ENCODE data around the gene ALG1L2.
"Not testable (repeated sequence)": the region's sequence is repeated elsewhere in the genome, so short reads cannot be mapped to it uniquely, and the experiment has no call there.

Gene ALG1L2

DNA sequence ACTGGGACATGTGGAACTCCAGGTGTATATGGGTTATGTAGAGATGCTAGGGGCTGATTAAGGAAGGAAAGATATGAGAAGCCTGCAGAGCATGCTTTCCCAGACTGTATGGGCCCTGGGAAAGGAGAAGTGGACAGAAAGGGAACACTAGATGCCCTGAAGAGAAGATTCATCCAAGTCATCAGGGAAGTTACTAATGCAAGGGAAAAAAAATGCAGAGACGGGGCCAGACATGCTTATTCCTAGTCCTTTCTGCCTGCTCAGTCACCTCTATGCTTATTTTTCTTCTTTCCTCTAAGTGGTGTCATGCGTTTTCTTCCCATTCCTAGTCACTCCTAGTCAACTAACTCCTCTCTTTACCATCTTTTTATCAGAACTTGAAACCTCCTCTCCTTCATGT, 43.8 kb downstream of the ALG1L2 start:
- DNase-seq (ENCODE audit: low spot score) = not testable (repeated sequence)

DNA sequence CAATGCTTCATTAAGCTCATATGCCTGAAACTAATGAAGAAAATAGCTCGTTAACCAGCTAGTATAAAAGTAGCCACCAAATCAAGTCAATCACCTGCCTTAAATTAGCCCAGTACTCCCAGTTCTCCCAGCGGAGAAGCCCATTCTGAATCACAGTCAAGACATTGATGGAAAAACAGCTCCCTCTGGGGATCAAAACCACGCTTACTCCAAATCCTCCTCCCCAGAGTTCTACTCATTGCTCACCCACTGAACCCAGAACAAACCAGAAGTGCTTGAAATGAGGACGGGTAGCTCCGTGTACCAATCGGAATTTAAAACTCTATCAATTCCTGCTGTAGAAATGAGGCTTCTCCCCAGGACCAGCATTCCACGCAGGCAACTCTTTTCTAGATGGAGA, 54.7 kb downstream of the ALG1L2 start:
- DNase-seq (ENCODE audit: low spot score) = not testable (repeated sequence)

DNA sequence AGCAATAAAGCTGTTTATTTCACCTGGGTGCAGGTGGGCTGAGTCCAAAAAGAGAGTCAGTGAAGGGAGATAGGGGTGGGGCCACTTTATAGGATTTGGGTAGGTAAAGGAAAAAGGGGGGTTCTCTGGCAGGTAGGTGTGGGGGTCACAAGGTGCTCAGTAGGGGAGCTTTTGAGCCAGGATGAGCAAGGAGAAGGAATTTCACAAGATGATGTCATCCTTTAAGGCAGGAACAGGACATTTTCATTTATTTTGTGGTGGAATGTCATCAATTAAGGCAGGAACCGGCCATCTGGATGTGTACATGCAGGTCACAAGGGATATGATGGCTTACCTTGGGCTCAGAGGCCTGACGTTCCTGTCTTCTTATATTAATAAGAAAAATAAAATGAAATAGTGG, 56.1 kb downstream of the ALG1L2 start:
- not testable (repeated sequence) for DNase-seq (ENCODE audit: low spot score)

DNA sequence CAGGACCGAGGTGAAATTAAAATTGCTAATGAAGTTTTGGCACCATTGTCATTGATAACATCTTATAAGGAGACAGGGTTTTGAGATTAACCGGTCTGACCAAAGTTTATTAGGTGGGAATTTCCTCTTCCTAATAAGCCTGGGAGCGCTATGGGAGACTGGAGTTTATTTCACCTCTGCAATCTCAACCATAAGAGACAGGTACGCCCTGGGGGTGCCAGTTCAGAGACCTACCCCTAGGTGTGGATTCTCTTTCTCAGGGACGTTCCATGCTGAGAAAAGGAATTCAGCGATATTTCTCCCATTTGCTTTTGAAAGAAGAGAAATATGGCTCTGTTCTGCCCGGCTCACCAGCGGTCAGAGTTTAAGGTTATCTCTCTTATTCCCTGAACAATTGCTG, 57.4 kb downstream of the ALG1L2 start:
- DNase-seq (ENCODE audit: low spot score) = not testable (repeated sequence)

DNA sequence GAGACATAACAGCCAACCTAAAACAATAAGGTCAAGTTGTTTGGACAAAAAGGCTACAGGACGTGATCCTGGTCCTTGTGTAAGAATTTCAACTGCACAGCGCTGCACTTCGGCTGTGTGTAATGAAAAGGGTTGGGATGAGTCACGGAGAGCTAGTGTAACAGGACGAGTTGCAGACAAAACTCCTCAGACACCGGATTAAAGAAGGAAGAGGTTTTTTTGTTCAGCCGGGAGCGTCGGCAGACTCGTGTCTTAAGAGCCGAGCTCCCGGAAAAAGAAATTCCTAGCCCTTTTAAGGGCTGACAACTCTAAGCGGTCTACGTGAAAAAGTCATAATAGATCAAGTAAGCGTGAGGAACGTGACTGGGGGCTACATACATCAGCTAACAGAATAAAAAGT, 59.1 kb downstream of the ALG1L2 start:
- DNase-seq (ENCODE audit: low spot score) = not testable (repeated sequence)

DNA sequence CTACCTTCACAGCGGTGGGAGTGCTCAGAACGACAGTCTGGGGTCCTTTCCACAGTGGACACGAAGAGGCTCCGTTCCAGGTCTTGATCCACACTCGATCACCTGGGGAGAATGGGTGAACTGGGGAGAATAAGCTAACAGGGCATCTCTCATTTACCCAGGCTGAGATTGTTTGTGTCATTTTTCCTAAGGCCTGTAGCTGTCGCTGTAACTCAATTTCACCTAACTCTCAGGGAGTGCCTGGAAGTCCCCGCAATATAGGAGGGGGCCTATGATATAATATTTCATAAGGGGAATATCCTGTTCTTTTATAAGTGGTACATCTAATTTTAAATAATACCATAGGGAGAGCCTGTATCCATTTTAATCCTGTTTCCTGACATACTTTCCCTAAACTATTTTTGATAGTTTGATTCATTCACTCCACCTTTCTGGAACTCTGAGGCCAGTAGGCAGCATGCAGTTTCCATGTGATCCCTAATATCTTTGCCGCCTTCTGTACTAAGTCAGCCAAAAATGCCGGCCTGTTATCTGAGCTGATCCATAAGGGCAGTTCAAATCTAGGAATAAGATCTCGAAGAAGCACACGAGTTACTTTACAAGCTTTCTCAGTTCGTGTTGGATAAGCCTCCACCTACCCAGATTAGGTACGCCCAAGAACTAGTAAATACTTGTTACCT, 62.2 kb downstream of the ALG1L2 start:
- DNase-seq (ENCODE audit: low spot score) = not testable (repeated sequence)

DNA sequence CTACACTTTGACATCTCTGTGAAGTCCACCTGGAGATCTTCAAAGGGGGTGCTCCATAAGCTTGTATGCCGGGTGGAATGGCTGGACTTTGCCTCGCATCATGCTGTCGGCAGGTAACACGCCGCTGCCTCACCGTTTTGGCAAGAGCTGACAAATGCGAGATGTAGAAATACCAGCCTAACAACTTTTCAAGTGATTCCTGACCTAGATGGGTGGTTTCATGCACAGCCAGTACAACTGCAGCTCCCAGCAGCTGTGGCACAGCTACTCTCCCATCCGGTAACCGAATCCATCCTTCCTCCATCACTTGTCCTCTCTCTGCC, 62.7 kb downstream of the ALG1L2 start:
- DNase-seq (ENCODE audit: low spot score) = not testable (repeated sequence)

DNA sequence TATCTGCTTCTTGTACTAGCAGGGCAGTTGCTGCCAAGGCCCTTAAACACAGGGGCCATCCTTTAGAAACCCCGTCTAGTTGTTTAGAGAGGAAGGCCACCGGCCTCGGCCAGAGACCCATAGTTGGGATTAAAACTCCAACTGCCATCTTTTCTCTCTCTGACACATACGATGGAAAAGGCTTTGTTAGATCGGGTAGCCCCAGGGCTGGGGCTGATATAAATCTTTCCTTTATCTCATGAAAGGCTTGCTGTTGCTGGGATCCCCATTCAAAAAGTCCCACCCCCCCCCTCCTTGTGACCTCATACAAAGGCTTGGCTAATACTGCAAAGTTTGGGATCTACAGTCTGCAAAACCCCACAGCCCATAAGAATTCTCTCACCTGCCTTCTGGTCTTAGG, 63.8 kb downstream of the ALG1L2 start:
- not testable (repeated sequence) for DNase-seq (ENCODE audit: low spot score)

DNA sequence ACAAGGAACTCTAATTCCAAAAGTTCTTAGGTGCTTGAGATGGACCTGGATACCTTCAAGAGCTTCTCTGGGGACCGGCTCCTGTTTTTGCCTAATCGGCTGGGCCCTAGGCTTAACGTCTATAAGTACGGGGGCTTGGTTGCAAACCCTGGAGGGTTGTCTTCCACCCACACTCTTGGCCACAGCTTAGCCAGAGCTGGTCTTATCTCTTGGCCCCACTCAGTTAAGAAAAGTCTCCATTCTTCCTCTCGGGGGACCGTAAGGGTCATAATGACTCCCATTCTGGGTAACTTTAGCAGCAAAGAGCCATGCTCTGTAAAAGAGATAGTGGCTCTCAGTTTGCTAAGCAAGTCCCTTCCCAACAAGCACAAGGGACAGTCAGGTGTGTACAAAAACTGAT, 64.8 kb downstream of the ALG1L2 start:
- not testable (repeated sequence) for DNase-seq (ENCODE audit: low spot score)
